H1 (cell line): ENCODE data around the gene CYBA. TPM values are rescaled to one million over a fixed set of nuclear protein-coding genes. Genes with fewer than 3 reads are reported as not detected.
"Not testable (repeated sequence)": the region's sequence is repeated elsewhere in the genome, so short reads cannot be mapped to it uniquely, and the experiment has no call there.

Experiments used
- CTCF ChIA-PET: fragments of 300-600 bp; sonication (Branson Sonifier 250); formaldehyde crosslinking; loops from one replicate; lab custom pipeline; 2021; ENCODE audit not compliant: partially characterized antibody; lab: Charles Lee
- POLR2A ChIA-PET: fragments of 300-600 bp; sonication (Branson Sonifier 250); formaldehyde crosslinking; loops from one replicate; lab custom pipeline; 2021; ENCODE audit warnings: inconsistent platforms; ENCODE audit not compliant: partially characterized antibody; lab: Charles Lee
- DNase-seq, 2 experiments: peaks; one replicate each; pipeline versions ENCODE4 v3.0.0 to v3.0.0-alpha.2; 2010 to 2022; ENCODE audit warnings: low spot score in 2 of 2, low read depth in 1 of 2, mixed read lengths in 1 of 2
- FAIRE-seq: peaks from 2 replicates; lab custom pipeline; 2011; peaks lifted over from hg19 to GRCh38; lab: Jason Lieb, UNC
- H2AFZ ChIP-seq: 2 replicates; pipeline ENCODE4 v1.8.1; 2012; ENCODE audit warnings: low read length, inconsistent platforms
- H2AK5ac ChIP-seq: 2 replicates; pipeline ENCODE4 v1.6.1; 2013; ENCODE audit warnings: low read depth, low read length
- H2BK120ac ChIP-seq: replicated peaks from 2 replicates; pipeline ENCODE3; 2013; ENCODE audit warnings: low read depth, low read length, inconsistent platforms
- H2BK12ac ChIP-seq: 2 replicates; pipeline ENCODE4 v1.6.1; 2013; ENCODE audit warnings: low read depth, low read length
- H2BK15ac ChIP-seq: 2 replicates; pipeline ENCODE4 v1.6.1; 2013; ENCODE audit warnings: low read length
- H2BK20ac ChIP-seq: 2 replicates; pipeline ENCODE4 v1.6.1; 2013; ENCODE audit warnings: low read length
- H2BK5ac ChIP-seq: 2 replicates; pipeline ENCODE4 v1.6.1; 2013; ENCODE audit warnings: low read depth, low read length
- H3K14ac ChIP-seq: 2 replicates; pipeline ENCODE4 v1.6.1; 2013; ENCODE audit warnings: inconsistent platforms; ENCODE audit not compliant: insufficient read length
- H3K18ac ChIP-seq: 2 replicates; pipeline ENCODE4 v1.6.1; 2013; ENCODE audit warnings: low read length; ENCODE audit errors: extremely low read depth
- H3K23ac ChIP-seq: 2 replicates; pipeline ENCODE4 v1.6.1; 2013; ENCODE audit warnings: inconsistent platforms; ENCODE audit not compliant: insufficient read length
- H3K23me2 ChIP-seq: 2 replicates; pipeline ENCODE4 v1.6.1; 2013; ENCODE audit warnings: low read depth, low read length
- H3K27ac ChIP-seq: 2 replicates; pipeline ENCODE4 v1.6.1; 2011; ENCODE audit warnings: low read depth, low read length, inconsistent platforms
- H3K27me3 ChIP-seq, 4 experiments: replicated peaks in 1 of 4; 1 replicate in 1 of 4; 2 replicates in 3 of 4; pipeline versions ENCODE4 v1.6.1 to v1.8.1; 2011 to 2013; ENCODE audit warnings: low read length in 3 of 4, mild to moderate bottlenecking in 3 of 4, inconsistent platforms in 2 of 4, mixed read lengths in 2 of 4, moderate library complexity in 1 of 4; ENCODE audit not compliant: control insufficient read depth in 3 of 4, insufficient read depth in 3 of 4; ENCODE audit errors: extremely low read depth in 1 of 4
- H3K36me3 ChIP-seq, 4 experiments: 2 replicates each; pipeline versions ENCODE4 v1.6.1 to v1.8.1; 2011 to 2013; ENCODE audit warnings: mild to moderate bottlenecking in 4 of 4, low read length in 3 of 4, moderate library complexity in 2 of 4, control low read depth in 1 of 4, inconsistent platforms in 1 of 4; ENCODE audit not compliant: insufficient read depth in 4 of 4, control insufficient read depth in 2 of 4
- H3K4ac ChIP-seq: replicated peaks from 2 replicates; pipeline ENCODE3; 2013; ENCODE audit warnings: low read length, low read depth, mixed read lengths, inconsistent platforms; ENCODE audit not compliant: insufficient read length
- H3K4me1 ChIP-seq, 4 experiments: replicated peaks in 1 of 4; 1 replicate in 1 of 4; 2 replicates in 3 of 4; pipeline versions ENCODE4 v1.6.1 to v1.8.1; 2011 to 2013; ENCODE audit warnings: low read length in 3 of 4, inconsistent platforms in 2 of 4, mixed read lengths in 1 of 4; ENCODE audit not compliant: insufficient read depth in 4 of 4, control insufficient read depth in 3 of 4
- H3K4me2 ChIP-seq, 2 experiments: 2 replicates each; pipeline versions ENCODE4 v1.6.1 to v1.8.1; 2011 to 2013; ENCODE audit warnings: low read depth in 2 of 2, low read length in 2 of 2, control low read depth in 1 of 2, inconsistent platforms in 1 of 2, mild to moderate bottlenecking in 1 of 2; ENCODE audit not compliant: insufficient read depth in 1 of 2
- H3K4me3 ChIP-seq, 4 experiments: fragments of 200-600, 300-600 bp in 1 of 4; sonication (generic), shearing (Covaris generic), sonication (Bioruptor Twin) in 1 of 4; 2 replicates each; pipeline versions ENCODE4 v1.5.1 to v1.8.1; 2011 to 2016; ENCODE audit warnings: low read length in 4 of 4, low read depth in 3 of 4, control low read depth in 2 of 4, inconsistent platforms in 2 of 4, mild to moderate bottlenecking in 2 of 4, mixed read lengths in 1 of 4, moderate library complexity in 1 of 4; ENCODE audit not compliant: insufficient read depth in 2 of 4; ENCODE audit errors: extremely low read depth in 1 of 4
- H3K56ac ChIP-seq: replicated peaks from 2 replicates; pipeline ENCODE3; 2013; ENCODE audit warnings: low read depth, mild to moderate bottlenecking, mixed read lengths, low read length, inconsistent platforms; ENCODE audit not compliant: insufficient read length
- H3K79me1 ChIP-seq: 2 replicates; pipeline ENCODE4 v1.6.1; 2013; ENCODE audit warnings: low read depth, low read length, control low read depth
- H3K79me2 ChIP-seq, 2 experiments: 2 replicates each; pipeline versions ENCODE4 v1.6.1 to v1.8.1; 2012 to 2013; ENCODE audit warnings: low read length in 2 of 2, mild to moderate bottlenecking in 2 of 2, inconsistent platforms in 1 of 2; ENCODE audit not compliant: insufficient read depth in 2 of 2, control insufficient read depth in 1 of 2
- H3K9ac ChIP-seq, 4 experiments: replicated peaks in 1 of 4; 1 replicate in 1 of 4; 2 replicates in 3 of 4; pipeline versions ENCODE4 v1.6.1 to v1.8.1; 2011 to 2013; ENCODE audit warnings: low read depth in 3 of 4, low read length in 3 of 4, control low read depth in 2 of 4, mild to moderate bottlenecking in 2 of 4, moderate library complexity in 2 of 4, inconsistent platforms in 1 of 4; ENCODE audit errors: extremely low read depth in 1 of 4
- H3K9me3 ChIP-seq, 2 experiments: 2 replicates each; pipeline versions ENCODE4 v1.6.1 to v1.8.1; 2012 to 2013; ENCODE audit warnings: mild to moderate bottlenecking in 2 of 2, moderate library complexity in 2 of 2, control low read depth in 1 of 2, inconsistent platforms in 1 of 2, low read depth in 1 of 2, low read length in 1 of 2, mixed read lengths in 1 of 2; ENCODE audit not compliant: insufficient read depth in 2 of 2
- H4K20me1 ChIP-seq, 2 experiments: replicated peaks in 1 of 2; 2 replicates each; pipeline versions ENCODE3 to v1.8.1; 2011 to 2013; ENCODE audit warnings: inconsistent platforms in 2 of 2, low read length in 2 of 2, mild to moderate bottlenecking in 1 of 2; ENCODE audit not compliant: insufficient read depth in 2 of 2, control insufficient read depth in 1 of 2
- H4K5ac ChIP-seq: 2 replicates; pipeline ENCODE4 v1.6.1; 2013; ENCODE audit warnings: low read length, low read depth, mixed read lengths, inconsistent platforms; ENCODE audit not compliant: insufficient read length
- H4K8ac ChIP-seq: 2 replicates; pipeline ENCODE4 v1.8.0; 2013; ENCODE audit warnings: mild to moderate bottlenecking, moderate library complexity, low read length, inconsistent platforms; ENCODE audit not compliant: insufficient read depth; ENCODE audit errors: extremely low read depth
- H4K91ac ChIP-seq: replicated peaks from 2 replicates; pipeline ENCODE3; 2013; ENCODE audit warnings: low read length, mixed read lengths, inconsistent platforms; ENCODE audit not compliant: insufficient read length
- WGBS, 2 experiments: shearing (Covaris generic) in 1 of 2; methylation state at CpG; one replicate each; pipeline versions ENCODE4 v1.1.6 to v1.1.7; 2013 to 2015; ENCODE audit warnings: low lambda C conversion rate in 2 of 2, mixed read lengths in 2 of 2, inconsistent platforms in 1 of 2, low coverage in 1 of 2, missing lambda C conversion rate in 1 of 2; ENCODE audit not compliant: insufficient replicate concordance in 2 of 2, insufficient coverage in 1 of 2, insufficient read length in 1 of 2; ENCODE audit errors: extremely low coverage in 1 of 2, missing lambda C conversion rate in 1 of 2; 5-methylcytosine and 5-hydroxymethylcytosine counted together
- polyA plus RNA-seq, 7 experiments: library from polyadenylated mRNA; depleted of rRNA in 3 of 7; stranded (reverse) in 5 of 7; unstranded in 2 of 7; fragments of >200 nt in 5 of 7; fragments of 200-250 nt in 2 of 7; gene quantifications; 1 replicate in 5 of 7; 2 replicates in 1 of 7; 4 replicates in 1 of 7; pipeline versions ENCODE4 v1.2.1 to v1.2.3, GENCODE V29; 2011 to 2013; ENCODE audit warnings: missing spikeins in 2 of 7, mixed read lengths in 2 of 7
- total RNA-seq: library from RNA; stranded (reverse); fragmentation: NEBNext Ultra II Directional; extraction: Animal tissue kit (Norgen Biotek cat#: 25700); gene quantifications from 2 replicates; pipeline ENCODE4 v1.2.1, GENCODE V29; 2021

CYBA gene
- total and polyA plus RNA-seq, 2 of the 8 experiments (the other 6 are each of a cell fraction or from before 2014, with no cell fraction given) = 136 to 254 TPM

- 86% methylated on average over 8 of the region's 8 CpGs; no CpG with 5 or more reads in 1 of the 2 experiments for WGBS, 2 experiments
- H4K20me1 ChIP-seq, H3K79me2 ChIP-seq, H3K4me3 ChIP-seq, H3K18ac ChIP-seq, H2BK20ac ChIP-seq, H3K4me1 ChIP-seq, H2BK12ac ChIP-seq, H3K14ac ChIP-seq, H3K23me2 ChIP-seq, FAIRE-seq, H4K91ac ChIP-seq, H3K4ac ChIP-seq, H2BK15ac ChIP-seq, DNase-seq, H3K23ac ChIP-seq, H2BK5ac ChIP-seq, H3K27ac ChIP-seq, H2BK120ac ChIP-seq, H3K79me1 ChIP-seq, H3K9me3 ChIP-seq, H3K36me3 ChIP-seq, H3K27me3 ChIP-seq, H2AFZ ChIP-seq, H4K5ac ChIP-seq, H2AK5ac ChIP-seq, H3K9ac ChIP-seq, H4K8ac ChIP-seq, H3K56ac ChIP-seq, H3K4me2 ChIP-seq: not testable (repeated sequence)
- POLR2A ChIA-PET = interaction anchor here (1.2 to 4.2 kb wide), 2 partner anchors 15 to 30 kb away, joined by 4 to 13 read pairs; partner anchors contain the start of gene IL17C
- CTCF ChIA-PET = interaction anchor here (4.8 to 9.7 kb wide), 3 partner anchors 11 to 27 kb away, joined by 33 to 87 read pairs (median 37); partner anchors contain the start of gene SNAI3
Observed at GRCh38 chr16:88669493-88669892, 18.6 kb upstream of the CYBA start.
